Stimulated activated CD4-positive, alpha-beta T cell treated with anti-CD3 and anti-CD28 coated beads, Interleukin-12 subunit alpha, Interleukin-12 subunit beta, amount 100 ng/mL, for 48 hours (primary cell): ENCODE data around the gene GLIS2.

Experiments
- DNase-seq, 3 donors: peaks; one replicate each; pipeline ENCODE4 v3.0.0-alpha.2; 2020; ENCODE audit warnings: low read depth in 2 of 3, low spot score in 1 of 3

Gene GLIS2

DNA sequence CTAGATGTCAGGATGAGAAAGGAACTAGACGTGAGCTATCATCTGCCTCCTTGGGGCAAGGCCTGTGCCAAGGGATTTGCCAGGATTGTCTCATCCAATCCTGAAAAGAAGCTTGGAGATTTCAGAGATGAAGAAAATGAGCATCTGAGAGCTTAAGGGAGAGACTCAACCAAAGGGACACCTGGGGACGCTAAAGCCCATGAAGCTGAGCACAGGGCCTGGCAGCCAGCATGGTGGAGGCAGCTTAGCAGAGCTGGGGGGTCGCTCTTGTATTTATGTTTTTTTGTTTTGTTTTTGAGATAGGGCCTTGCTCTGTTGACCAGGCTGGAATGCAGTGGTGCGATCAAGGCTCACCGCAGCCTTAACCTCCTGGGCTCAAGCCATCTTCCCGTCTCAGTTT lies 18.4 kb upstream of the GLIS2 start:
- no peak for DNase-seq

DNA sequence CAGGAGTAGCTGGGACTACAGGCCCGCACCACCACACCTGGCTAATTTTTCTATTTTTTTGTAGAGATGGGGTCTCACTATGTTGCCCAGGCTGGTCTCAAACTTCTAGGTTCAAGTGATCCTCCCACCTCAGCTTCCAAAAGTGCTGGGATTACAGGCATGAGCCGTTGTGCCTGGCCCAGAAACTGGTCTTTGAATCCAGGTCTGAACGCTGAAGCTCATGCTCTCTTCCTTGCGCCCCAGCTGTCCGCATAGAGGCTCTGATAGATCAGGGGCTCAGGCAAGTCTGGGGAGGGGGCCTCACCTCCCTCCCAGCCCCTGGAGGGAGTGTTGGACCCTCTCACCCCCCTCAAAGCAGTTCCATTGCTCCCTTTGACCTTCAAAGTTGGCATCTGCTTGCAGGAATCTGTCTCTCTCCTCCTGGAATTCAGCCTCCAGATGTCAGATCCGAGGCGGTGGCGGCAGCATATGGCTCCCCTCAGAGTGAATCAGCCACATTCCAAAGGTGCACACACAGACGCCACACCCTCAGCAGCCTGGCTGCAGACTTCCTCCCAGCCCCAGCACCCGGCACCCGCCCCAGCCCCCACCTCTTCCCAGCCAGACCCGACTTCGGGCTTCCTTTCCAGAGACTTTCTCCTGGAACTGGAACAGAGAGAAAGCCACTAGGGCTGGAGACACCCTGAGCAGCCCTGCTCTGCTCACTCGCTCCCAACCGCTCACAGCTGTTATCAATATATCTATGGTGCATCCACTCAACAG lies 16.9 kb upstream of the GLIS2 start:
- DNase-seq = no peak

DNA sequence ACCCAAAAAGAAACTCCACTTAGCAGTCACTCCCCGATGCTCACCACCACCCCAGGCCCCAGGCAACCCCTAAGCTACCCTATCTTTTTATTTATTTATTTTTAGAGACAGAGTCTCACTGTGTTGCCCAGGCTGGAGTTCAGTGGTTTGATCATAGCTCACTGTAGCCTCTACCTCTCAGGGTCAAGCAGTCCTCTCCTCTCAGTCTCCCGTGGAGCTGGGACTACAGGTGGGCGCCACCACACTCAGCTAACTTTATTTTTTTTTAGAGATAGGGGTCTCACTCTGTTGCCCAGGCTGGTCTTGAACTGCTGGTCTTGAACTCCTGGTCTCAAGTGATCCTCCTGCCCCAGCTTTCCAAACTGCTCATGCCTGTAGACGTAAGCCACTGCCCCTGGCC lies 14.7 kb upstream of the GLIS2 start:
- no peak for DNase-seq

DNA sequence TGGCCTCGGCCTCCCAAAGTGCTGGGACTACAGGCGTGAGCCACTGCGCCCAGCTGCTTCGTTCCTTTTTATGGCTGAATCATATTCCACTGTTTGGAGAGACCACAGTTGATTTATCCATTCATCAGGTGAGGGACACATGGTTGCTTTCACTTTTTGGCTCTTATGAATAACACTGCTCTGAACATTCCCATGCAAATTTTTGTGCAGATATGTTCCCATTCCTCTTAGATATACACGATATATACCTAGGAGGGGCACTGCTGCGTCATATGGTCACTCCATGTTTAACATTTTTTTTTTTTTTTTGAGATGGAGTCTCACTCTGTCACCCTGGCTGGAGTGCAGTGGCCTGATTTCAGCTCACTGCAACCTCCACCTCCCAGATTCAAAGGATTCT lies 13.9 kb upstream of the GLIS2 start:
- no peak for DNase-seq

DNA sequence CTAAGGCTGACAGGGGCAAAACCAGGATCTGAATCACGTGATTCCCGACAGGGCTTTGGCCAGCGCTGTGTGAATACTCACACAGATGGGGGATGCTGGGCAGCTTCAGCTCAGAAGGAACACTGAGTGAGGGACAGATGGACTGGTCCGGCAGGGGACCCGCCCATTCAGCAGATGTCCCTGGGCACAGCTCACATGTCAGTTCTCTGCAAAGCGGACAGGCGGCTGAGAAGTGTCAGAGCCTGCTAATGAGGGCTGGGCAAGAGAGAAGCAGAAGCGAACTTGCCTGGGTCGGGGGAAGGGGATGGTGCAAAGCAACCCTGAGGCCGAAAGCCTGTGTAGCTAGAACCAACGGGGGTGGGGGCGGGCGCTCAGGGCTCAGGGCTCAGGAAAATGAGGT lies 11.9 kb upstream of the GLIS2 start:
- DNase-seq = no peak

DNA sequence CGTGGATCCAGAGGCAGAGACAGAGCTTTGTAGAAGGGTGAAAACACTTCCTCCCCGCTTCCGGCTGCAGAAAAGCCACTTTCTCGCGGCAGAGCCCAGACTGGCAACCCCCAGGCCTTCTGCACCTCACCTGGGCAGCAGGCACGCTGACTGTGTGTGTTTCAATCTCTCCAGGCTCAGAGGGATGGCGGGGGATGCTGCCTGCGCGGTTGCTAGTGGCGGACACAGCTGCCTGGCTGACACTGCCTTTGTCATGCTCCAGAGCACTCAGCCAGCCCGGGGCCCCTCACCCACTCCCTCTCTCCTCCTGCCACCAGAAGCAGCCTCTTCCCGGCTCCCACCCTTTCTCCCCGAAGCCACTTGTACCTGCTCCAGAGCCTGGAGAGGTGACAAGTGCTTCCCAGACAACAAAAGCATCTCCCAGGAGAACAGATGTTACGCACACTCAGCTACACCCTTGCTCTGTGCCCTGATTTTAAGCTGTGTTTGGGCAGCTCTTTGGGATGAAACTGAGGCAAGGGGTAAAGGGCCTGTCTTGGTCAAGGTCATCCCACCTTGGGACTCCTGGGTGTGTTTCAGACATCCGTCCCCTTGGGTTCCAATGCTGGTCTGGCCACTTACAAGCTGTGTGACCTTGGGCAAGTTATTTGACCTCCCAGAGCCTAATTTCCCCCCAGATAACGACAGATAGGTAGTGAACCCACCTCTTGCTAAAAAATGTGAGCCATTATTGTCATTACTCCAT lies 9.2 kb upstream of the GLIS2 start:
- no peak for DNase-seq

DNA sequence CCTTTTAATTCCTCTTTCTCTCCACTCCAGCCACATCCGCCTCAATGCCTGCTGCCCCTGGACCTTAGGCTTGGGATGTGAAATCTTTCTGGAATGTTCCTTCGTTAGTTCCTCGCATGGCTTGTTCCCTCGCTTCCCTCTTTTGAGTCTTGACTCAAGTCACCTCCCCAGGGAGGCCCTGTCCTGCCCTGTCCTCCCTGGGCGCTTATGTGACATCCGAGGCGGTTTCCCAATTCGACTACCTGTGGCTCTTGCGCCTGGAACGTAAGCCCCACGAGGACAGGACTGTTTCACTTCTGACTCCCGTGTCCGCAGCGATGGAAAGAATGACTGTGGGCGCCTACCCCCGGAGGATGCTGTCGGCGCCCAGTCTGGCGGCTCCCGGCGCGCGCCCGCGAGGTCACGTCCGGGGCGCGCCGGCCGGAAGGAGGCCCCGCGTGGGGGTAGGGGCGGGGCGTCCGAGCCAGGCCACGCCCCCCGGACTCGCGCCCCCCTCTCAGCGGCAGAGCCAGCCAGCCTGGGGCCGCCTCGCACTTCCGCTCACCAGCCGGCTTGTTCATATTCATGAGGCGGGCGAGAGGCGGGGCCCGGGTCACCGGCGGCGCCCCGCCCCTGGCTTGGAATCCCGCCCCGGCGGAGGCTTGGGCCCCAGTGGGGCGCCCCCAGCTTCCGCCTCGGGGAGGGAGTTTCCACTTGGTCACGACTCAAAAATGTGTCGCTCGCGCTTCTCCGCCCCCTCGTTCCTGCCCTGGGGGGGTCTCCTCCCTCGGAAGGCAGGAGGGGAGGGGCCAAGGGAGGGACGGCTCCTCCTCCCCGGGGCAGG lies 8.4 kb upstream of the GLIS2 start:
- peak; percentile 87 to 92 (median 88) for DNase-seq

DNA sequence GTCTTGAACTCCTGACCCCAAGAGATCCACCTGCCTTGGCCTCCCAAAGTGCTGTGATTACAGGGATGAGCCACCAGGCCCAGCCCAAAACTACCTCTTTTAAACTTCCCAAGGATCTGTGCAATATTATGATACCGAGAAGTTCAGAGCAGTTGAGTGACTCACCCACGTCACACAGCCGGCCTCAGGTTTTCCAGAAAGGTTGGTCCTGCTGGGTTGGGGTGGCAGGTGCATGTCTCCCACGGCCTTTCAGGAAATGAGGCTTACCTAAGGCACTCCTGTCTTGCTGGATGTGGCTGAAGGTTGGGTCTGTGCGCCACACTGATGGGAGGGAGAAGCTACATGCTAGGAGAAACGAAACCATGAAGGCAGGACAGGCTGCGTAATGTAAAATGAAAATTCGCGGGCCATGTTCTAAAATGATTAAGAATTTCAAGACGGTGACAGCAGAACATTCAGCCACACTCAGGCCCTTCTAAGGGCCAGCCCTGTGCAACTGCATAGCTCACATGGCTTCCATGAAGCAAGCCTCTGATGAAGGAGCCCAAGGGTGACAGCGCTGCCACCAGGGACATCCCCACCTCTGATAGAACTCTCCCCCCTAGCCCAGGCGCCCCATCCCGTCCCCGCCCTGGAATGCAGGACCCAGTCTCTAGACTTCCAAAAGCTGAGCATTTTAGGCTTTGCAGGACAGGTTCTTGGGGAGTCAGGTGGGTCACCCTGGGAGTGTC lies 6.6 kb upstream of the GLIS2 start:
- no peak for DNase-seq

DNA sequence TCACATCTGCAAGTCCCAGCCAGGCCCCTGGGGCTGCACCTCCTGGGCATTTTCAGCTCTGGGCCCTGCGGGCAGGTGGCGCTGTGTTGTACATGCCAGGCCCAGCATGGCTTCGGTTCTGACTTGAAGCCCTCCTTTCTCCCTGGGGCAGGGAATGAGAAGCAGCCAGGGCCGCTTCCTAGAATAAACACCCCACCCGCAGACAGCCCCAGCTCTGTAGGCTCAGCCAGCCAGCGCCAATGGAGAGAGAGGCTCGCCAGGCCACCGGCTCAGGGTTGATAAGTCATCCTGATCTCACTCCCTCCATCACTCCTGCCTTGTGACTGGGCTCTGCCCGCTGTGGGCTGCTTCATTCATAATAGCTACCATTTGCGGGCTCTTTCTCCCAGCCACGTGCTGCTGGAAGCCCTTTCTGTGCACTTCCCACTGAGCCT lies 6.0 kb upstream of the GLIS2 start:
- peak in 2 of 3 donors; percentile 40 to 48 for DNase-seq

DNA sequence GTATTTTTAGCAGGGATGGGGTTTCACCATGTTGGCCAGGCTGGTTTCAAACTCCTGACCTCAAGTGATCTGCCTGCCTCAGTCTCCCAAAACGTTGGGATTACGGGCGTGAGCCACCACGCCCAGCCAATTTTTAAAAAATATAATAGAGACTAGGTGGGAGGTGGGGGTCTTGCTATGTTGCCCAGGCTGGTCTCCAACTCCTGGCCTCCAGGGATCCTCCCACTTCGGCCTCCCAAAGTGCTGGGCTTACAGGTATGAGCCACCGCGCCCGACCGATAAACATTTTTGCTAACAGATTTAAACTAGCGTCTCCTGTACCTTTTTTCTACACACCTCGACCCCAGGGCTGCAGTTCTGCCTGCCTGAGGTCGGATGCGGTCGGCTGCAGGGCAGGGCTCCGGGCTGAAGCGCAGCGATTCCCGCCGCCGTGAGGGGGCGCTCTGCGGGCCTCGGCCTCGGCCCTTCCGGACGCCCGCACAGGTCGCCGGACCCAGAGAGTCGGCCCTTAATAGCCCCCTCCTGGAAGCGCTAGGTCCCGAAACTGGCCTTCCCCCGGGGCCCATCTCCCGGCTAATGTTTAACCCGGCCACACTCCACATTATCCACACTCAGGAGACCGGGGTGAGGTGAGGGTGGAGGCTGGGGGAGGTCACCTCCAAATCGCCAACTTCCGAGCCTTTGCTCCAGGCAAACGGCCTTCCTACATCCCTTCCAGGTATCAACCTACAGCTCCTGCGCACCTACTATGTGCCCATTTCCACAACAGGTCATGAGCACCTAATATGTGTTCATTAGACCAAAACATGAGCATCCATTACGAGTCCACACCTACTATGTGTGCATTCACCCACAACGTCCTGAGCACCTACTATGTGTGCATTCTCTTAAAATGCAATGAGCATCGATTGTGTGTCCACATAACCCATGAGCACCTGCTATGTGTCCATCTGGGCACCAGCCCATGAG lies 2.0 kb upstream of the GLIS2 start:
- no peak for DNase-seq

DNA sequence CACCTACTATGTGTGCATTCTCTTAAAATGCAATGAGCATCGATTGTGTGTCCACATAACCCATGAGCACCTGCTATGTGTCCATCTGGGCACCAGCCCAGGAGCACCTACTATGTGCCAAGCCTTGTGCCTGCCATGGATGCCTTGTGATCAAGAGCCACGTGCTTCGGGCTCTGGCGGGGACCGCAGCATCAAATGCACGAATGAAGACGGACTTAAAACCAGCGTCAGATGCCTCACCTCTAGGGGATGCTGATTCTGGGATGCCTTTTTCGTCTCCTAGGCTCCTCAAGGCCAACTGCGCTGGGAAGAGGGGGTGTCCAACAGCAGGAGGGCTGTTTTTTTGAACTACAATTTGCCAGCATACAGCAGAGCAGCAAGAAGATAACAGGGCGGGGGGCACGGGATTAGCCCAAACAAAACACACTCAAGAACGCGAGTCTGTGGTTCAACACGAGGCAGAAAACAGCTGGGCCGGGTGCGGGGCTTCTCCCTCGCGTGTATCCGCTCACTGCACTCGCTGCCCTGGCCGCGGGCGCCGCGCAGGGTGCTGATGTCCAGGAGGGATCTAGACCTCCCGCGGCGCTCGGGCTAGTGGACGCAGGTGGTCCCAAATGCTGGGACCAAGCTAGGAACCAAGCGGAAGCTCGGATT lies 1.2 kb upstream of the GLIS2 start:
- DNase-seq = no peak

DNA sequence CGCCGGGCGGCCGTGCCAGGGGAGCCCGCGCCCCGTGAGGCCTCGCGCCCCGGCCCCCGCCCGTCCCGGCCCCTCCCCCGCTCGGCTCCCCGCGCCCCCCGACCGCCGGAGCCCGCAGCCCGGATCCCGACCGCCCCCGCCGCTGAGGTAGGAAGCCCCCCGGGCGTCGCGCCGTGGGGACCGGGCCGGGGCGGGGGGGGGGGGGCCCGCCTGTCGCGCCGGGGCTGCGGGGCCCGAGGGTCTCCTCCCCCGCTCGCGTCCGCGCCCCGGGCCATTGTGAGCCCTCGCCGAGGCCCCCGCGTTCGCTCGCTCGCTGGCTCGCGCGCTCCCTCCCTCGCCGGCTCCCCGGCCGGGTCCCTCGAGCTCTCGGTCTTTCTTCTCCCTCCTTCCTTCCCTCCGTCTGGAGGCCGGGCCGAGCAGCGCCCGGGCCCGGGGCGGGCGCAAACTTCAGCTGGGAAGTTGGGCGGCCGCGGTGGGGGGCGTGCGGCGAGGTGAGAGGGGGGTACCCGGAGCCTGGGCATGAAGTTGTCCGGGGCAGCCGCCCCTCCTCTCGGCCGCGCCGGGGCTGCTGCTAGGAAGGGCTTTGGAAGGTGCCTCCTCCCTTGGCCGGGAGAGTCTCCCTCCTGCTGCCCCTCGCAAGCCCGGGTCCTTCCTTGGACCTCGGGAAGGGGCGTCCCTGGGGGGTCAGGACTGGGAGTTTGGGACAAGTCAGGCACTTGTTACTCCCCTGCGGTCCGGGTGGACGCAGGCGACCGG lies 419 bp downstream of the GLIS2 start:
- DNase-seq = no peak

DNA sequence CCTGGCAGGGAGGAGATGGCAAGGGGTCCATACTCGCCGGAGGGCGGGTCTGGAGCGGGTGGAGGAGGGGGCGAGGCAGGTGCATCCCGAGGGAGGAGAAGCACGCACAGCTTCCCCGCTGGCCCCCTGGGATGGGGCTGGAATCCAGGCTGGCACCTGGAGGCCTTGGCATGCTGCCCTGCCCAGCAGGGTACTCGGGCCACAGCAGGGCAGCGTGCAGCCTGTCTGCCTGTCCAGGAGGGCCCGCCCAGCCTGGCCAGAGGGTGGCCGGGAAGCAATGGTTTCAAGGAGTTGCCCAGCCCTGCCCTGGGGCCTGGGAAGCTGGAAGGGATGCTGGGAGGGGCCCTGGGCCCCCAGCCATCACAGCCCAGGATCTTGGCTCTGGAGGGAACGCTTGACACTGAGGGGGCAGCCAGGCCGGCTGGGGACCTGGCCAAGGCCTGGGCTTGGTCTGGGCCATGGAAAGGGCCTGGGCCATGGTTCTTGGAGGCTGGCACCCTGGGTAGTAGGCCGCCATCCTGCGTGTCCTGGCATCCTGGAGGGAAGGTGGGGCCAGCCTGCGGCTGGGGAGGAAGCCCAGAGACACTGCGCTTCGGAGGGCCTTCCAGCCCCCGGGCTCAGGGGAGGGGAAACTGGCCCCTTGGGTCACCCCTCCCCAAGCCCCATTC lies 1.1 kb downstream of the GLIS2 start:
- no peak for DNase-seq

DNA sequence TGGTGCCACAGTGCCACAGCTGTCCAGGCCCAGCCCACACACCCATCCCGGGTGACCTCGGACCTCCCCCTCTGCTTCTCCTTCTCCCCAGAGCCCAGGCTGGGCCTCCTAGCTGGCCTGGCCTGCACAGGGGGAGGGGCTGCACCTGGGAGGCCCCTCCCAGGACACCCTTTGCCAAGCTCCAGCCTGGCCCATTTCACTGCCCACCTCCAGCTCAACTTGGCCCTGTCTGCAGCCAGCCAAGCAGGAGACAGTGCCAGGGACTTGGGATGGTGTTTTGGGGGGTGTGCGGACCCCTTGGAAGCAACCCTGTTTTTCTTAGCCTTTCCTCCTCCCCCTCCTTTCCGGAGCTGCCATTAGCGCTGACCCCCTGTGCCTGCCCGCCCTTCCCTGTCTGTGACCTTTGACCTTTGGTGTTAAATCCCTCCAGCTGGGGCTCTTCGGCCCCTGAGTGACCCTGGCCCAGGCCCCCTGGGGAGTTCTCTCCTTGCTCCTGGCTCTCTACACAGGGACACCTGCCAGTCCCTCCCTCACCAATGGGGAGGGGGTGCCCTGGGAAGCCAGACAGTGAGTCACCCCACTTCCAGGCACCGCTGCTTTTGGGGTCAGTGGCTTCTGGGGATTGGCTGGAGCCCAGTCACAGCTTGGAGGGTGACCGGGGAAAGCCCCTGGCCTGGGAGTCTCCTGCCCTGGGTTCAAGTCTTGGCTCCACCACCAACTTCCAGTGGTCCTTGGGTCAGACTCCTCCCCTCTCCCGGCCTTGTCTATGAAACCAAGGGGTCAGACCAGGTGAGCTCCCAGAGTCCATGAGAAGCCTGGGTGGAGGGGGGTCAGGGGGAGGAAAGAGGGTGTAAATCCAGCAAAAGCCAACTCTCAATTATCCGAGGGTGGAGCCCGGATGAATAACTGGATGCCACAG lies 1.9 kb downstream of the GLIS2 start:
- DNase-seq = no peak

DNA sequence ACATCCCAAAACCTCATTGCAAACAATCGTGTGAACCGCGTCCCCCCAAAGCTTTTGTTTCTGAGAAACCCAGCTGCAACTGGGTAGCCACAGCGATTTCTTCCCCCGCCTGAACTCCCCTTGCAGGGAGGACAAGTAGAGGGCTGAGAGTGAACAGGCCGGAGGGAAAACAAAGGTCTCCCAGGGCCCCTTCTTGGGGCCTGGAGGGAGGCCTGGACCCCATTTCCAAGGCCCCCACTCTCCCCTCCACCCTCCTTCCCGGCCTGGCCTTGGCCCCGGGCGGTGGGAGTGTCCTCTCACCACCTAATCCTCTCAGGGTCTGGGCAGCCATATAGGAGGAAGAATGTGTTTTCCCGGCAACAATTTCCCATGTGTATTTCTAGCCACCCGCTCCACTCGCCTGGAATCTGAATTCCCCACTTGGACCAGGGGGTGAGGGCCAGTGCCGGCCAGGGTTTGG lies 2.6 kb downstream of the GLIS2 start:
- no peak for DNase-seq

DNA sequence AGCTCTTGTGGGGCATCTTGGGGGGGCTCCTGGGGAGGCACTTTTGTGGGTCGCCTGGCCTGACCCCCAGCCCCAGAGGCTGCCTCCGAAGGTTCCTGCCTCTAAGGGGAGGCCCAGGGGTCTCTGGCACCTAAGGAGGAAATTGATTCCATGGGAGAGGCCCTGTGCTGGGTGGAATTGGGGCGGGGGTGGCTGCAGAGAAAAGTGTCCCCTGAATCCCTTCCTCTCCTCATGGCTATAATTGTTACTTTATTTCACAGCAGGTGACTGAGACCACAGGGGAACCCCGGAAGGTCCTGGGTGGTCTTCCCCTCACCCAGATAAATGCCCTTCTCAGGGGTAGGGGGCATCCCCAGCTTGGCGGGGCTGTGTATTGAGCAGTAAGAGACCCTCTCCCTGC lies 3.1 kb downstream of the GLIS2 start:
- DNase-seq = no peak
